ENCODE measurements around the gene STX2.

DNA sequence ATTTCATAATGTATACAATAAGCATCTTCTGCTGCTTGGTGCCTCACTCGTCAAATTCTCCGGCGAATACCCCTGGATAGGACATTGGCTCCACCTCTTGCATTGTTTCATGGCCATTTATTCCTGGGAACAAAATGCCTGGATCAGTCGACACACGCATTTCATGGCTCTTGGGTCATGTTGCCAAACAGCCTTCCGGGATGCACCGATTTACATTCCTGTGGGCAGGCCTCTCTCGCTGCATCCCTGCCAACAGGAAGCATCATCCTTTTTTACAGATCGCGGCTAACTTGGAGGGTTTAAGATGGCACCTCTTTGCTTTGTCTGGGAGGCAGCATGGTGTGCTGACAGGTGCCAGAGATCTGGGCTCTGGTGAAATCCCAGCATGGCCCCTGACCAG is 90.3 kb downstream of the STX2 start:
- TF ChIP-seq CTCF (conservative IDR thresholded peaks at IDR 0.05 in 1 of 2, IDR thresholded peaks at IDR 0.05 in 1 of 2; ENCODE audit: low read depth in 1 of 2, low read length in 2 of 2): no peak
- no peak for TF ChIP-seq EZH2 (IDR thresholded peaks at IDR 0.05; ENCODE audit: low read length, missing control alignments)
